A549 (cell line): ENCODE measurements around the gene GCAT. TPM values are rescaled to one million over a fixed set of nuclear protein-coding genes. Genes with fewer than 3 reads are reported as not detected.

Experiments used
- ATAC-seq, 2 experiments: fragments of 200-7000 bp in 1 of 2; fragments of >200 bp in 1 of 2; cut with Nextera tagmentation in 1 of 2; cut with Tn5 transposase in 1 of 2; 3 replicates each; pipeline versions ENCODE4 v1.8.0 to v1.9.1; 2018 to 2020; ENCODE audit warnings: mild to moderate bottlenecking in 1 of 2, moderate library complexity in 1 of 2
- CTCF ChIA-PET: fragments of 300-600 bp; sonication (Branson Sonifier 250); formaldehyde crosslinking; extraction: SDS; loops from one replicate; lab custom pipeline; 2021; ENCODE audit warnings: antibody characterized with exemption, inconsistent platforms; lab: Yijun Ruan, JAX
- POLR2A ChIA-PET: fragments of 350-600 bp; formaldehyde crosslinking; extraction: SDS; loops from one replicate; lab custom pipeline; 2021; ENCODE audit warnings: antibody characterized with exemption, inconsistent platforms; lab: Yijun Ruan, JAX
- DNase-seq, 2 experiments: peaks; one replicate each; pipeline versions ENCODE4 v3.0.0 to v3.0.0-alpha.2; 2011 to 2016; ENCODE audit warnings: low read depth in 1 of 2, low spot score in 1 of 2
- FAIRE-seq: peaks from 2 replicates; lab custom pipeline; 2011; peaks lifted over from hg19 to GRCh38; lab: Jason Lieb, UNC
- H3K27ac ChIP-seq, 2 experiments: fragments of >200 bp; sonication (Bioruptor Twin); formaldehyde crosslinking; 3 replicates each; pipeline ENCODE4 v1.5.1; 2016 to 2017
- H3K4me1 ChIP-seq: fragments of >200 bp; sonication (Bioruptor Twin); formaldehyde crosslinking; 3 replicates; pipeline ENCODE4 v1.6.1; 2016
- H3K4me2 ChIP-seq: fragments of >200 bp; sonication (Bioruptor Twin); formaldehyde crosslinking; 3 replicates; pipeline ENCODE4 v1.6.1; 2016
- H3K4me3 ChIP-seq: fragments of >200 bp; sonication (Bioruptor Twin); formaldehyde crosslinking; 3 replicates; pipeline ENCODE4 v1.5.1; 2016
- H3K9me3 ChIP-seq: fragments of >200 bp; sonication (Bioruptor Twin); formaldehyde crosslinking; 3 replicates; pipeline ENCODE4 v1.6.1; 2016
- ATOH8 ChIP-seq: fragments of 250-450 bp; sonication (Bioruptor Pico); IDR thresholded peaks from 2 replicates; pipeline ENCODE4 v1.5.0; 2020; ENCODE audit warnings: low read depth, mild to moderate bottlenecking, moderate library complexity
- BCL3 ChIP-seq: fragments of >200 bp; sonication (Bioruptor Twin); formaldehyde crosslinking; IDR thresholded peaks from 3 replicates; pipeline ENCODE4 v1.6.1; 2016
- CBX8 ChIP-seq: fragments of 200-600 bp; sonication (generic); IDR thresholded peaks from 2 replicates; pipeline ENCODE4 v1.6.1; 2016
- CEBPB ChIP-seq, 2 experiments: fragments of >200 bp in 1 of 2; sonication (Bioruptor Twin) in 1 of 2; formaldehyde crosslinking in 1 of 2; IDR thresholded peaks; 2 replicates each; pipeline ENCODE4 v1.6.1; 2012 to 2016
- CHD4 ChIP-seq: fragments of 200-600 bp; sonication (generic); IDR thresholded peaks from 2 replicates; pipeline ENCODE4 v1.6.1; 2016; ENCODE audit warnings: antibody characterized with exemption, mild to moderate bottlenecking, borderline replicate concordance
- EHF ChIP-seq: fragments of 250-450 bp; sonication (Bioruptor Pico); IDR thresholded peaks from 2 replicates; pipeline ENCODE4 v1.5.0; 2020; ENCODE audit warnings: mild to moderate bottlenecking
- FOSB ChIP-seq: fragments of 250-450 bp; sonication (Bioruptor Pico); IDR thresholded peaks from 2 replicates; pipeline ENCODE4 v1.5.0; 2020; ENCODE audit warnings: mild to moderate bottlenecking, moderate library complexity
- HOXB13 ChIP-seq: fragments of 250-450 bp; sonication (Bioruptor Pico); IDR thresholded peaks from 2 replicates; pipeline ENCODE4 v1.5.0; 2020; ENCODE audit warnings: low read depth, mild to moderate bottlenecking, moderate library complexity
- JUN ChIP-seq, 2 experiments: fragments of >200 bp; sonication (Bioruptor Twin); formaldehyde crosslinking; IDR thresholded peaks; 2 replicates in 1 of 2; 3 replicates in 1 of 2; pipeline ENCODE4 v1.6.1; 2016 to 2017
- JUNB ChIP-seq: fragments of >200 bp; sonication (Bioruptor Twin); formaldehyde crosslinking; IDR thresholded peaks from 2 replicates; pipeline ENCODE4 v1.6.1; 2016
- KDM1A ChIP-seq: fragments of 200-600 bp; sonication (generic); IDR thresholded peaks from 2 replicates; pipeline ENCODE4 v1.6.1; 2016; ENCODE audit warnings: low read depth, mild to moderate bottlenecking
- MAFK ChIP-seq: fragments of 450-650 bp; IDR thresholded peaks from 2 replicates; pipeline ENCODE4 v1.6.1; 2014; ENCODE audit not compliant: partially characterized antibody
- NFE2L2 ChIP-seq: fragments of 150-350 bp; conservative IDR thresholded peaks from 2 replicates; pipeline ENCODE4 v1.6.1; 2014; ENCODE audit warnings: low read length
- NPAS2 ChIP-seq: fragments of 250-450 bp; sonication (Bioruptor Pico); IDR thresholded peaks from 2 replicates; pipeline ENCODE4 v1.8.0; 2022; ENCODE audit warnings: mild to moderate bottlenecking, moderate library complexity, borderline replicate concordance
- PBX3 ChIP-seq: IDR thresholded peaks from 2 replicates; pipeline ENCODE4 v1.6.1; 2012
- PHF8 ChIP-seq: fragments of 200-600 bp; sonication (generic); IDR thresholded peaks from 2 replicates; pipeline ENCODE4 v1.6.1; 2016; ENCODE audit warnings: low read depth, mild to moderate bottlenecking, antibody characterized with exemption, moderate library complexity, borderline replicate concordance
- POLR2A ChIP-seq: IDR thresholded peaks from 2 replicates; pipeline ENCODE4 v1.6.1; 2012; ENCODE audit warnings: mild to moderate bottlenecking, low read length
- POLR2AphosphoS2 ChIP-seq: conservative IDR thresholded peaks from 2 replicates; pipeline ENCODE4 v1.6.1; 2012; ENCODE audit warnings: low read length, improper control_type of control experiment, inconsistent platforms
- RAD21 ChIP-seq, 2 experiments: fragments of >200 bp in 1 of 2; sonication (Bioruptor Twin) in 1 of 2; formaldehyde crosslinking in 1 of 2; IDR thresholded peaks in 1 of 2; conservative IDR thresholded peaks in 1 of 2; 2 replicates in 1 of 2; 3 replicates in 1 of 2; pipeline ENCODE4 v1.6.1; 2012 to 2018; ENCODE audit warnings: inconsistent platforms in 1 of 2
- RARB ChIP-seq: fragments of 250-450 bp; sonication (Bioruptor Pico); IDR thresholded peaks from 2 replicates; pipeline ENCODE4 v1.8.0; 2021; ENCODE audit warnings: mild to moderate bottlenecking, moderate library complexity
- RCOR1 ChIP-seq: fragments of 150-350 bp; IDR thresholded peaks from 2 replicates; pipeline ENCODE4 v1.6.1; 2014; ENCODE audit warnings: antibody characterized with exemption, low read length, low read depth
- RNF2 ChIP-seq: fragments of 200-600 bp; sonication (generic); IDR thresholded peaks from 2 replicates; pipeline ENCODE4 v1.6.1; 2016; ENCODE audit warnings: low read depth, mild to moderate bottlenecking, antibody characterized with exemption, moderate library complexity, borderline replicate concordance
- SMC3 ChIP-seq: fragments of >200 bp; sonication (Bioruptor Twin); formaldehyde crosslinking; IDR thresholded peaks from 3 replicates; pipeline ENCODE4 v1.6.1; 2018; ENCODE audit warnings: inconsistent platforms
- TFCP2L1 ChIP-seq: fragments of 250-450 bp; sonication (Bioruptor Pico); IDR thresholded peaks from 2 replicates; pipeline ENCODE4 v1.5.0; 2021; ENCODE audit warnings: mild to moderate bottlenecking
- USF2 ChIP-seq: fragments of 450-650 bp; IDR thresholded peaks from 2 replicates; pipeline ENCODE4 v1.6.1; 2014; ENCODE audit warnings: antibody characterized with exemption
- ZFP36 ChIP-seq: fragments of 450-650 bp; IDR thresholded peaks from 2 replicates; pipeline ENCODE4 v1.6.1; 2014; ENCODE audit warnings: borderline replicate concordance; ENCODE audit not compliant: partially characterized antibody
- ZNF302 ChIP-seq: fragments of 250-450 bp; sonication (Bioruptor Pico); IDR thresholded peaks from 2 replicates; pipeline ENCODE4 v1.9.0; 2021; ENCODE audit warnings: inconsistent platforms, mild to moderate bottlenecking, moderate library complexity
- WGBS: methylation state at CpG from one replicate; pipeline ENCODE4 v1.1.6; 2017; ENCODE audit errors: missing lambda C conversion rate; 5-methylcytosine and 5-hydroxymethylcytosine counted together
- polyA minus RNA-seq: library from RNA; depleted of rRNA, polyadenylated mRNA; stranded (reverse); fragments of >200 nt; gene quantifications from 2 replicates; pipeline ENCODE4 v1.2.3, GENCODE V29; 2011; rRNA and poly(A)+ RNA removed
- polyA plus RNA-seq, 4 experiments: library from polyadenylated mRNA; depleted of rRNA in 3 of 4; stranded (reverse); fragments of >200 nt; fragmentation: RNase III in 1 of 4; extraction: RNeasy Plus Mini Kit Qiagen cat#74134 plus additional on column Dnase treatment in 1 of 4; gene quantifications; 2 replicates in 3 of 4; 3 replicates in 1 of 4; pipeline ENCODE4 v1.2.3, GENCODE V29; 2011 to 2017
- TF ChIP-seq, protein P1 (sequence below): fragments of 200-600 bp; sonication (generic); IDR thresholded peaks from 2 replicates; pipeline ENCODE4 v1.6.1; 2016; ENCODE audit warnings: antibody characterized with exemption, mild to moderate bottlenecking, moderate library complexity
- TF ChIP-seq, protein P2 (sequence below): fragments of 250-450 bp; sonication (Bioruptor Pico); IDR thresholded peaks from 2 replicates; pipeline ENCODE4 v1.5.0; 2021; ENCODE audit warnings: mild to moderate bottlenecking, moderate library complexity, borderline replicate concordance

The GCAT gene
- polyA plus RNA-seq (2011; rRNA removed) (1.2 and 1.3 TPM in 2 replicates), polyA plus RNA-seq (2017; fragmentation: RNase III; extraction: RNeasy Plus Mini Kit Qiagen cat#74134 plus additional on column Dnase treatment) (2.1 to 3.1 TPM (median 2.6 TPM) in 3 replicates), polyA minus RNA-seq (2.2 and 3.6 TPM in 2 replicates)
- polyA plus RNA-seq (2012; cell fraction: cytosol; rRNA removed), result 3.2 and 4.8 TPM in 2 replicates
- 5.1 and 6.7 TPM in 2 replicates for polyA plus RNA-seq (2012; cell fraction: nucleus; rRNA removed)

DNA sequence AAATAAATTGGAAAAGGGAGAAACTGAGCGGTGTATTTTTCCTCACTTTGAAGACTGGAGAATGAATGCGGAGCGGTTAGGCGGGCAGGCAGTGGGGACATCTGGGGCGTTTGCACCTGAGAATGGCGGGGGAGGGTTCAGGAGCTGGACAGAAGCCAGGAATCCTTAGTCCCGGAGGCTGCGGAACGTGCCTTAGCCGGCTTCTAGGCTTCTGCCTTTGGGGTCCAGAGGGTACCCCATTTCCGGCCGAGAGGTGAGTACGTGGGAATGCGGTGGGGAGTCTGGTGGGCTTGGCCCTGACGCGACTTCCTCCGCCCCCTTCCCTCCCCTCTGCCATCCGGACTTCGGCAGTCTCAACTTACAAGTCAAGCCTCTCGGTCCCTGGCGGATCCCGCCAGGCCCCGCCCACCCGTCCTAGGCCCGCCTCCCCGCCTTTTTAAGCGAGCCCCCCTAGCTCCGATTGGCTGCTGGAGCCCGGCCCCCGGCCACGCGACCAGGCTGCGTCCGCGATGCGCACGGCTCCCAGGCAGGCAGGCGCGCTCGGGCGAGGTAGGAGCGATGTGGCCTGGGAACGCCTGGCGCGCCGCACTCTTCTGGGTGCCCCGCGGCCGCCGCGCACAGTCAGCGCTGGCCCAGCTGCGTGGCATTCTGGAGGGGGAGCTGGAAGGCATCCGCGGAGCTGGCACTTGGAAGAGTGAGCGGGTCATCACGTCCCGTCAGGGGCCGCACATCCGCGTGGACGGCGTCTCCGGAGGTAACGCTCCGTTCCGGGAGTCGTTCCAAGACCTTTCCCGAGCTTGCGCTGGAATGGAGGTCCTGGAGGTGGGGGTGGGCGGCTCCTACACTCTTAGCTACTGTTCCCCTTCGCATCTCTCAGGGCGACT, at the start of gene GCAT:
GCAT (plus strand) TSS at position 525 of the 884 bp plus-strand sequence; CDS start at position 559, 34 bp downstream.
- Histone ChIP-seq H3K4me1 (peaks cover 20% of the 10 kb centered on the region), H3K27ac (peak within 1 kb of the TSS; percentile 55 to 99; a peak in 5 of 6 replicates), H3K4me3 (peak within 1 kb of the TSS; percentile 69), H3K4me2 (peak within 1 kb of the TSS; percentile 99), H3K9me3 (no peaks in the 10 kb centered on the region)
- CTCF ChIA-PET, result interaction anchor here (0.8 to 4.1 kb wide), 5 partner anchors 11 to 157 kb away, joined by 3 to 47 read pairs (median 7); partner anchors contain the start of gene GALR3
- ATAC-seq (peak; percentile 71 to 88), FAIRE-seq (no peak), DNase-seq (peak; percentile 91 to 94)
- WGBS, result 1% methylated on average over 17 of the region's 73 CpGs
- POLR2A ChIA-PET, result interaction anchor here (0.6 to 2.1 kb wide), 6 partner anchors 29 to 188 kb away, joined by 3 to 7 read pairs (median 5); partner anchors contain the start of genes ANKRD54, C22orf23, PDXP and POLR2F
- TF ChIP-seq POLR2A (peak; percentile 28; the same call in 1 of the 2 replicates), NPAS2 (no peak), FOSB (CRISPR knock-in tag) (no peak), NFE2L2 (no peak), BCL3 (no peak), CHD4 (no peak), JUNB (no peak), KDM1A (no peak), MAFK (no peak), HOXB13 (CRISPR knock-in tag) (no peak), USF2 (peak; percentile 21; the same call in 1 of the 2 replicates), JUN (IDR thresholded peaks at IDR 0.05) (peak in 1 of 2 experiments; percentile 57; a peak in 2 of 5 replicates), PHF8 (no peak), SMC3 (no peak), CEBPB (IDR thresholded peaks at IDR 0.05) (no peak), RARB (CRISPR knock-in tag) (no peak), EHF (CRISPR knock-in tag) (no peak), PBX3 (no peak), TFCP2L1 (CRISPR knock-in tag) (0 out of 2 replicates have a peak, but pooled peaks have one; percentile 29), ZNF302 (no peak), ATOH8 (CRISPR knock-in tag) (no peak), ZFP36 (no peak), CBX8 (no peak), RAD21 (conservative IDR thresholded peaks at IDR 0.05 in 1 of 2, IDR thresholded peaks at IDR 0.05 in 1 of 2) (no peak), RCOR1 (no peak), RNF2 (no peak), POLR2AphosphoS2 (no peak)
- TF ChIP-seq, protein P1, sequence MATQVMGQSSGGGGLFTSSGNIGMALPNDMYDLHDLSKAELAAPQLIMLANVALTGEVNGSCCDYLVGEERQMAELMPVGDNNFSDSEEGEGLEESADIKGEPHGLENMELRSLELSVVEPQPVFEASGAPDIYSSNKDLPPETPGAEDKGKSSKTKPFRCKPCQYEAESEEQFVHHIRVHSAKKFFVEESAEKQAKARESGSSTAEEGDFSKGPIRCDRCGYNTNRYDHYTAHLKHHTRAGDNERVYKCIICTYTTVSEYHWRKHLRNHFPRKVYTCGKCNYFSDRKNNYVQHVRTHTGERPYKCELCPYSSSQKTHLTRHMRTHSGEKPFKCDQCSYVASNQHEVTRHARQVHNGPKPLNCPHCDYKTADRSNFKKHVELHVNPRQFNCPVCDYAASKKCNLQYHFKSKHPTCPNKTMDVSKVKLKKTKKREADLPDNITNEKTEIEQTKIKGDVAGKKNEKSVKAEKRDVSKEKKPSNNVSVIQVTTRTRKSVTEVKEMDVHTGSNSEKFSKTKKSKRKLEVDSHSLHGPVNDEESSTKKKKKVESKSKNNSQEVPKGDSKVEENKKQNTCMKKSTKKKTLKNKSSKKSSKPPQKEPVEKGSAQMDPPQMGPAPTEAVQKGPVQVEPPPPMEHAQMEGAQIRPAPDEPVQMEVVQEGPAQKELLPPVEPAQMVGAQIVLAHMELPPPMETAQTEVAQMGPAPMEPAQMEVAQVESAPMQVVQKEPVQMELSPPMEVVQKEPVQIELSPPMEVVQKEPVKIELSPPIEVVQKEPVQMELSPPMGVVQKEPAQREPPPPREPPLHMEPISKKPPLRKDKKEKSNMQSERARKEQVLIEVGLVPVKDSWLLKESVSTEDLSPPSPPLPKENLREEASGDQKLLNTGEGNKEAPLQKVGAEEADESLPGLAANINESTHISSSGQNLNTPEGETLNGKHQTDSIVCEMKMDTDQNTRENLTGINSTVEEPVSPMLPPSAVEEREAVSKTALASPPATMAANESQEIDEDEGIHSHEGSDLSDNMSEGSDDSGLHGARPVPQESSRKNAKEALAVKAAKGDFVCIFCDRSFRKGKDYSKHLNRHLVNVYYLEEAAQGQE, result no peak
- TF ChIP-seq, protein P2, sequence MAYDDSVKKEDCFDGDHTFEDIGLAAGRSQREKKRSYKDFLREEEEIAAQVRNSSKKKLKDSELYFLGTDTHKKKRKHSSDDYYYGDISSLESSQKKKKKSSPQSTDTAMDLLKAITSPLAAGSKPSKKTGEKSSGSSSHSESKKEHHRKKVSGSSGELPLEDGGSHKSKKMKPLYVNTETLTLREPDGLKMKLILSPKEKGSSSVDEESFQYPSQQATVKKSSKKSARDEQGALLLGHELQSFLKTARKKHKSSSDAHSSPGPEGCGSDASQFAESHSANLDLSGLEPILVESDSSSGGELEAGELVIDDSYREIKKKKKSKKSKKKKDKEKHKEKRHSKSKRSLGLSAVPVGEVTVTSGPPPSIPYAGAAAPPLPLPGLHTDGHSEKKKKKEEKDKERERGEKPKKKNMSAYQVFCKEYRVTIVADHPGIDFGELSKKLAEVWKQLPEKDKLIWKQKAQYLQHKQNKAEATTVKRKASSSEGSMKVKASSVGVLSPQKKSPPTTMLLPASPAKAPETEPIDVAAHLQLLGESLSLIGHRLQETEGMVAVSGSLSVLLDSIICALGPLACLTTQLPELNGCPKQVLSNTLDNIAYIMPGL (CRISPR knock-in tag), result no peak
